Skeletal muscle tissue (tissue), 1 donor: Measurements from ENCODE around the gene FAM151A. TPM values are rescaled to one million over a fixed set of nuclear protein-coding genes. Genes with fewer than 3 reads are reported as not detected.

Source experiments
- total RNA-seq: library from RNA; depleted of rRNA; stranded (reverse); fragments of >200 nt; gene quantifications from one replicate; pipeline ENCODE4 v1.2.3, GENCODE V29; 2014

The FAM151A gene
- total RNA-seq, 1 donor from 2014 or later, result not detected

Other genes starting within 250 kb of the FAM151A start
- gene SSBP3, start 217.1 kb downstream of the FAM151A start, total RNA-seq, result 27.1 TPM
- gene ACOT11, start 75.3 kb downstream of the FAM151A start, total RNA-seq, result 4.7 TPM
- gene MROH7, start 18.3 kb upstream of the FAM151A start, total RNA-seq, result 1.6 TPM
- 18.8 TPM for gene TTC4, start 92.3 kb upstream of the FAM151A start, total RNA-seq
- 5.2 TPM for gene PARS2, start 141.0 kb upstream of the FAM151A start, total RNA-seq
- gene TTC22, start 177.8 kb upstream of the FAM151A start, total RNA-seq, result not detected